Bronchial epithelial cell (primary cell): ENCODE data around the gene RPP25L. TPM values are rescaled to one million over a fixed set of nuclear protein-coding genes. Genes with fewer than 3 reads are reported as not detected.

Experiments
- DNase-seq: peaks from one replicate; pipeline ENCODE4 v3.0.0-alpha.2; 2010; ENCODE audit warnings: low read depth
- FAIRE-seq: peaks from 2 replicates; lab custom pipeline; 2011; peaks lifted over from hg19 to GRCh38; lab: Jason Lieb, UNC
- H3K27me3 ChIP-seq: 2 replicates; pipeline ENCODE4 v1.5.1; 2011; ENCODE audit warnings: low read length; ENCODE audit not compliant: control insufficient read depth, insufficient read depth
- H3K36me3 ChIP-seq: 2 replicates; pipeline ENCODE4 v1.5.1; 2011; ENCODE audit warnings: low read length; ENCODE audit not compliant: control insufficient read depth, insufficient read depth
- H3K4me3 ChIP-seq: 2 replicates; pipeline ENCODE4 v1.5.1; 2011; ENCODE audit warnings: mild to moderate bottlenecking, low read depth, low read length, control low read depth
- CTCF ChIP-seq: IDR thresholded peaks from 2 replicates; pipeline ENCODE4 v1.5.1; 2011; ENCODE audit warnings: mild to moderate bottlenecking, moderate library complexity, low read length, control low read depth, inconsistent platforms; ENCODE audit not compliant: insufficient read depth, severe bottlenecking
- total RNA-seq: library from RNA; depleted of rRNA; stranded (reverse); fragments of >200 nt; gene quantifications from 2 replicates; pipeline ENCODE4 v1.2.1, GENCODE V29; 2014

The RPP25L gene
- total RNA-seq, 1 donor from 2014 or later = 45.8 TPM

GRCh38 chr9:34654323-34655051 lies 42.6 kb upstream of the RPP25L start:
- H3K4me3 ChIP-seq = no peak overlapping the region
- no peak for FAIRE-seq
- no peak for TF ChIP-seq CTCF
- DNase-seq = no peak
- no peaks in the 10 kb centered on the region for H3K36me3 ChIP-seq
- H3K27me3 ChIP-seq = no peaks in the 10 kb centered on the region

- Histone ChIP-seq H3K27me3 (no peaks in the 10 kb centered on the region), H3K36me3 (peaks cover 1% of the 10 kb centered on the region), H3K4me3 (no peak overlapping the region)
- FAIRE-seq = no peak
- TF ChIP-seq CTCF = no peak
- DNase-seq = no peak
Measured at GRCh38 chr9:34653151-34654072, 41.5 kb upstream of the RPP25L start.

- no peak for TF ChIP-seq CTCF
- Histone ChIP-seq H3K36me3 (peaks cover 1% of the 10 kb centered on the region), H3K4me3 (peak overlapping the region; percentile 15), H3K27me3 (no peaks in the 10 kb centered on the region)
- no peak for DNase-seq
- FAIRE-seq = peak; percentile 7
Measured at GRCh38 chr9:34652602-34653000, 40.7 kb upstream of the RPP25L start.

GRCh38 chr9:34651876-34652601 lies 40.1 kb upstream of the RPP25L start, which contains the start of gene IL11RA:
IL11RA (plus strand) TSS chr9:34652185; CDS start chr9:34655218, 3,033 bp downstream.
- peak within 1 kb of the TSS; percentile 15 for H3K4me3 ChIP-seq
- TF ChIP-seq CTCF = no peak
- peaks cover 1% of the 10 kb centered on the region for H3K36me3 ChIP-seq
- H3K27me3 ChIP-seq = no peaks in the 10 kb centered on the region
- FAIRE-seq (peak; percentile 96), DNase-seq (peak; percentile 71)

GRCh38 chr9:34651321-34651720 lies 39.4 kb upstream of the RPP25L start:
- FAIRE-seq = no peak
- no peak for DNase-seq

More at GRCh38 chr9:34651321-34651720, 39.4 kb upstream of the RPP25L start:
- Histone ChIP-seq H3K4me3 (no peak overlapping the region), H3K36me3 (peaks cover 1% of the 10 kb centered on the region), H3K27me3 (no peaks in the 10 kb centered on the region)
- TF ChIP-seq CTCF = no peak
